WTC11 (cell line): ENCODE data around the gene NTRK2. TPM values are rescaled to one million over a fixed set of nuclear protein-coding genes. Genes with fewer than 3 reads are reported as not detected.

Experiments
- ATAC-seq: fragments of 200-7000 bp; cut with Tn5 transposase; 2 replicates; pipeline ENCODE4 v1.10.0; 2021; ENCODE audit warnings: mild to moderate bottlenecking, moderate library complexity
- CTCF ChIA-PET: fragments of 300-600 bp; sonication (Branson Sonifier 250); formaldehyde crosslinking; loops from one replicate; lab custom pipeline; 2021; ENCODE audit warnings: antibody characterized with exemption; lab: Charles Lee
- POLR2A ChIA-PET: fragments of 350-600 bp; sonication (Branson Sonifier 250); formaldehyde crosslinking; loops from one replicate; lab custom pipeline; 2021; ENCODE audit warnings: antibody characterized with exemption; lab: Charles Lee
- DNase-seq: peaks from one replicate; pipeline ENCODE4 v3.0.0; 2021; ENCODE audit warnings: low spot score
- H3K27ac Mint-ChIP-seq: 2 replicates; pipeline ENCODE4 v1.8.0; 2021; ENCODE audit warnings: mixed read lengths
- H3K27me3 Mint-ChIP-seq: 2 replicates; pipeline ENCODE4 v1.8.0; 2021; ENCODE audit warnings: low read depth, mild to moderate bottlenecking, moderate library complexity, mixed read lengths
- H3K36me3 Mint-ChIP-seq: 2 replicates; pipeline ENCODE4 v1.8.0; 2021; ENCODE audit warnings: mixed read lengths
- H3K4me1 Mint-ChIP-seq: 2 replicates; pipeline ENCODE4 v1.8.0; 2022; ENCODE audit warnings: mixed read lengths
- H3K4me3 Mint-ChIP-seq: 2 replicates; pipeline ENCODE4 v1.8.0; 2021; ENCODE audit warnings: mild to moderate bottlenecking, moderate library complexity, mixed read lengths
- H3K9me3 Mint-ChIP-seq: 2 replicates; pipeline ENCODE4 v1.8.0; 2021; ENCODE audit warnings: mixed read lengths
- ATF6 ChIP-seq: sonication (generic); formaldehyde crosslinking; IDR thresholded peaks from 2 replicates; pipeline ENCODE4 v1.8.1; 2023; ENCODE audit warnings: mild to moderate bottlenecking, missing genetic modification reagents
- CTCF ChIP-seq: fragments of 200-600 bp; IDR thresholded peaks from 2 replicates; pipeline ENCODE4 v1.8.0; 2022; ENCODE audit warnings: antibody characterized with exemption
- GABPB1 ChIP-seq: sonication (generic); formaldehyde crosslinking; IDR thresholded peaks from 2 replicates; pipeline ENCODE4 v1.8.1; 2023; ENCODE audit warnings: mild to moderate bottlenecking, missing genetic modification reagents
- GRHL2 ChIP-seq: fragments of 250-450 bp; sonication (Bioruptor Pico); IDR thresholded peaks from 2 replicates; pipeline ENCODE4 v1.8.0; 2022; ENCODE audit warnings: mild to moderate bottlenecking, moderate library complexity; ENCODE audit not compliant: insufficient replicate concordance, severe bottlenecking
- JAZF1 ChIP-seq: fragments of 250-450 bp; sonication (Bioruptor Pico); IDR thresholded peaks from 2 replicates; pipeline ENCODE4 v1.9.0; 2021; ENCODE audit warnings: moderate library complexity, mild to moderate bottlenecking, inconsistent platforms
- NFE2L1 ChIP-seq: sonication (generic); formaldehyde crosslinking; IDR thresholded peaks from 2 replicates; pipeline ENCODE4 v1.8.1; 2023; ENCODE audit warnings: missing genetic modification reagents
- NR2C2 ChIP-seq: sonication (generic); formaldehyde crosslinking; IDR thresholded peaks from 2 replicates; pipeline ENCODE4 v1.8.0; 2022; ENCODE audit warnings: mild to moderate bottlenecking, missing genetic modification reagents
- PRDM15 ChIP-seq: sonication (generic); formaldehyde crosslinking; IDR thresholded peaks from 2 replicates; pipeline ENCODE4 v1.8.0; 2022; ENCODE audit warnings: missing genetic modification reagents
- RORB ChIP-seq: fragments of 250-450 bp; sonication (Bioruptor Pico); IDR thresholded peaks from 2 replicates; pipeline ENCODE4 v1.9.0; 2021; ENCODE audit warnings: mild to moderate bottlenecking
- SMAD3 ChIP-seq: sonication (generic); formaldehyde crosslinking; IDR thresholded peaks from 2 replicates; pipeline ENCODE4 v1.8.0; 2022; ENCODE audit warnings: missing genetic modification reagents, mild to moderate bottlenecking, borderline replicate concordance
- SP1 ChIP-seq: sonication (generic); formaldehyde crosslinking; conservative IDR thresholded peaks from 2 replicates; pipeline ENCODE4 v1.8.1; 2022; ENCODE audit warnings: missing genetic modification reagents
- total RNA-seq: library from RNA; stranded (reverse); gene quantifications from 3 replicates; pipeline ENCODE4 v1.2.3, GENCODE V29; 2021
- TF ChIP-seq, protein P1 (sequence below): sonication (generic); formaldehyde crosslinking; IDR thresholded peaks from 2 replicates; pipeline ENCODE4 v1.8.1; 2023; ENCODE audit warnings: mild to moderate bottlenecking, missing genetic modification reagents, moderate library complexity
- TF ChIP-seq, protein P2 (sequence below): sonication (generic); formaldehyde crosslinking; IDR thresholded peaks from 2 replicates; pipeline ENCODE4 v1.8.0; 2022; ENCODE audit warnings: mild to moderate bottlenecking, missing genetic modification reagents

Gene NTRK2
- total RNA-seq, 1 experiment from 2014 or later = 0.02 TPM

- POLR2A ChIA-PET = no interaction called here
- H3K4me1 Mint-ChIP-seq = peaks cover 13% of the 10 kb centered on the region
- CTCF ChIA-PET = interaction anchor here (0.6 kb wide), 1 partner anchor 135 kb away, joined by 4 read pairs; no protein-coding TSS in a partner anchor
Measured at GRCh38 chr9:84647699-84648098, 21.8 kb upstream of the NTRK2 start.

GRCh38 chr9:84652496-84653120 is 16.9 kb upstream of the NTRK2 start:
- Mint-ChIP-seq H3K27me3 (no peaks in the 10 kb centered on the region), H3K36me3 (no peaks in the 10 kb centered on the region)
- CTCF ChIA-PET = interaction anchor here (1.5 kb wide), 1 partner anchor 15 kb away, joined by 3 read pairs; no protein-coding TSS in a partner anchor

More at GRCh38 chr9:84647699-84648098, 21.8 kb upstream of the NTRK2 start:
- no peak for DNase-seq
- Mint-ChIP-seq H3K9me3 (peaks cover 10% of the 10 kb centered on the region), H3K27ac (no peak overlapping the region), H3K27me3 (peaks cover 3% of the 10 kb centered on the region; the same call in 1 of the 2 replicates), H3K4me3 (no peak overlapping the region), H3K36me3 (no peaks in the 10 kb centered on the region)
- no peak for ATAC-seq
- no peak for TF ChIP-seq PRDM15 (CRISPR knock-in tag)
- no peak for TF ChIP-seq NFE2L1
- TF ChIP-seq GRHL2 (CRISPR knock-in tag) = no peak
- no peak for TF ChIP-seq GABPB1 (CRISPR knock-in tag)
- no peak for TF ChIP-seq JAZF1 (CRISPR knock-in tag)
- TF ChIP-seq ATF6 (CRISPR knock-in tag) = no peak
- TF ChIP-seq NR2C2 = no peak
- TF ChIP-seq SP1 (CRISPR knock-in tag) = no peak

More at GRCh38 chr9:84652496-84653120, 16.9 kb upstream of the NTRK2 start:
- DNase-seq (no peak), ATAC-seq (no peak)
- Mint-ChIP-seq H3K4me1 (no peaks in the 10 kb centered on the region), H3K9me3 (peaks cover 3% of the 10 kb centered on the region; the same call in 1 of the 2 replicates), H3K27ac (no peak overlapping the region), H3K4me3 (no peak overlapping the region)
- TF ChIP-seq RORB (no peak), SP1 (CRISPR knock-in tag) (no peak), SMAD3 (CRISPR knock-in tag) (no peak), CTCF (no peak)
- TF ChIP-seq, protein P1, sequence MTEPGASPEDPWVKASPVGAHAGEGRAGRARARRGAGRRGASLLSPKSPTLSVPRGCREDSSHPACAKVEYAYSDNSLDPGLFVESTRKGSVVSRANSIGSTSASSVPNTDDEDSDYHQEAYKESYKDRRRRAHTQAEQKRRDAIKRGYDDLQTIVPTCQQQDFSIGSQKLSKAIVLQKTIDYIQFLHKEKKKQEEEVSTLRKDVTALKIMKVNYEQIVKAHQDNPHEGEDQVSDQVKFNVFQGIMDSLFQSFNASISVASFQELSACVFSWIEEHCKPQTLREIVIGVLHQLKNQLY (CRISPR knock-in tag) = no peak
- TF ChIP-seq, protein P2, sequence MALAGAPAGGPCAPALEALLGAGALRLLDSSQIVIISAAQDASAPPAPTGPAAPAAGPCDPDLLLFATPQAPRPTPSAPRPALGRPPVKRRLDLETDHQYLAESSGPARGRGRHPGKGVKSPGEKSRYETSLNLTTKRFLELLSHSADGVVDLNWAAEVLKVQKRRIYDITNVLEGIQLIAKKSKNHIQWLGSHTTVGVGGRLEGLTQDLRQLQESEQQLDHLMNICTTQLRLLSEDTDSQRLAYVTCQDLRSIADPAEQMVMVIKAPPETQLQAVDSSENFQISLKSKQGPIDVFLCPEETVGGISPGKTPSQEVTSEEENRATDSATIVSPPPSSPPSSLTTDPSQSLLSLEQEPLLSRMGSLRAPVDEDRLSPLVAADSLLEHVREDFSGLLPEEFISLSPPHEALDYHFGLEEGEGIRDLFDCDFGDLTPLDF (CRISPR knock-in tag) = no peak
- POLR2A ChIA-PET = no interaction called here
